Activated CD4-positive, alpha-beta T cell treated with anti-CD3 and anti-CD28 coated beads for 36 hours (primary cell): ENCODE measurements around the gene OR2B2. TPM values are rescaled to one million over a fixed set of nuclear protein-coding genes. Genes with fewer than 3 reads are reported as not detected.

Source experiments
- ATAC-seq: fragments of 200-7000 bp; cut with Tn5 transposase; one replicate; pipeline ENCODE4 v1.10.0; 2021; ENCODE audit warnings: mild to moderate bottlenecking, moderate library complexity
- CTCF ChIA-PET: fragments of 350-600 bp; sonication (Branson Sonifier 250); formaldehyde crosslinking; loops from one replicate; lab custom pipeline; 2021; ENCODE audit warnings: antibody characterized with exemption; lab: Charles Lee
- POLR2A ChIA-PET: fragments of 350-600 bp; sonication (Branson Sonifier 250); formaldehyde crosslinking; loops from one replicate; lab custom pipeline; 2021; ENCODE audit warnings: antibody characterized with exemption, inconsistent platforms; lab: Charles Lee
- DNase-seq: peaks from one replicate; pipeline ENCODE4 v3.0.0-alpha.2; 2020
- H3K27ac Mint-ChIP-seq: one replicate; pipeline ENCODE4 v1.8.0; 2021; ENCODE audit warnings: mixed read lengths
- H3K27me3 Mint-ChIP-seq: one replicate; pipeline ENCODE4 v1.8.0; 2021; ENCODE audit warnings: mixed read lengths
- H3K36me3 Mint-ChIP-seq: one replicate; pipeline ENCODE4 v1.8.0; 2021; ENCODE audit warnings: low read depth, mixed read lengths
- H3K4me1 Mint-ChIP-seq: one replicate; pipeline ENCODE4 v1.8.0; 2021; ENCODE audit warnings: mixed read lengths
- H3K4me3 Mint-ChIP-seq: one replicate; pipeline ENCODE4 v1.8.0; 2021; ENCODE audit warnings: mild to moderate bottlenecking, moderate library complexity, mixed read lengths
- H3K9me3 Mint-ChIP-seq: one replicate; pipeline ENCODE4 v1.8.0; 2021; ENCODE audit warnings: low read depth, mixed read lengths
- intact Hi-C, 2 experiments: fragments of 100-400 bp; cut with DNase I in 1 of 2; cut with micrococcal nuclease in 1 of 2; formaldehyde crosslinking; loops; one replicate each; pipeline versions ENCODE4 v1.14.2 to v1.15.1; 2022 to 2024; cut with DNase I, micrococcal nuclease
- total RNA-seq, 2 experiments: library from RNA; stranded (reverse); gene quantifications; one replicate each; pipeline ENCODE4 v1.2.3, GENCODE V29; 2021

Gene OR2B2
- total RNA-seq, 2 experiments from 2014 or later = not detected

DNA sequence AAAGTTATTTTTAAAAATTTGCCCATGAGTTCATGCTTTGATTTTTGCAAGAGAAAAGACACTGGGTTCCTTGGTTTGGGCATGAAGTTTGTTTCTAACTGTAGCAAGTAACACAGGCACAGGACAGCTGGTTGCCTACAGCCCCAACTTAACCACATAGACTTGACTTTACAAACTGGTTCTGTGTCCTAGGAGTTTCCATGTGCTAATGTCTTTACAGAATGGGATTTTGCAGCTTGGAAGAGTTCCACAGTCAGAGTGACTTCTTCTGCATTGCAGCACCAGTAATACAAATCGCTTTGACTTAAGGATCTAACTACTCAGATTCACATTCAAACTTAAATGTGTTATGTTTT lies 44.3 kb downstream of the OR2B2 start:
- CTCF ChIA-PET = interaction anchor here (0.6 to 5.3 kb wide), 8 partner anchors 12 to 1394 kb away, joined by 3 to 56 read pairs (median 3); a partner anchor contains a TSS

DNA sequence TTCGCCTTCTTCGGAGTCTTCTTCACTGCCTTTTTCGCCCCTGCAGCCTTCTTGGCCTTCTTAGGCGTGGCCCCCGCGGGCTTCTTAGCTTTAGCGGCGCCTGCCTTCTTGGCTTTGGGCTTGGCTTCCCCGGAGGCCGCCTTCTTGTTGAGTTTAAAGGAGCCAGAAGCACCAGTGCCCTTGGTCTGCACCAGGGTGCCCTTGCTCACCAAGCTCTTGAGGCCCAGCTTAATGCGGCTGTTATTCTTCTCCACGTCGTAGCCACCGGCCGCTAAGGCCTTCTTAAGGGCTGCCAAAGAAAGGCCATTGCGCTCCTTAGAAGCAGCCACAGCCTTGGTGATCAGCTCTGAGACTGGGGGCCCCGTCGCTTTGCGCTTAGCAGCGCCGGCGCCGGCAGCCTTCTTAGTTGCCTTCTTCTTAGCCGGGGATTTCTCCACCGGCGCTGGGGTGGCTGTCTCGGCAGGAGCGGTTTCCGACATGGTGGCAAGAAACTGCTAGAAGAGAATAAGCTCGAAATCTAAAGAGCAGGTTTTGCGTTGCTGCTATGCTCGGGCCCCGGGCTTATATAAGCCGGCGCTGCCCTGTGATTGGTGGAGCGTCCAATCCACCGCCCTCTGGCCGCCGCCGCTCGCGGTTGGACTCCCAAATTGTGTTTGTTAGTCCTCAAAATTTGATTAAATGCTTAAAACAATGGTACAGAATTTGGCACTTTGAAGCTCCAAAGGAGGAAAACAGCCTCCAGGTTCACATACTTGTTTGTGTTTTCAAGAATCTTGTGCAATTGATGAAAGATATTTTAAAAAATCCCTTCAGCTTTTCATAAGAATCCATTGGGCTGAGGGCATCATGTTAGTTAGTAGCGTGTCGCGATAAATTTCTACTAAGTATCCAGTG lies 44.9 kb downstream of the OR2B2 start:
- CTCF ChIA-PET = interaction anchor here (0.6 to 5.3 kb wide), 10 partner anchors 13 to 1394 kb away, joined by 3 to 56 read pairs (median 4); a partner anchor contains a TSS
- peaks cover 13% of the 10 kb centered on the region for H3K36me3 Mint-ChIP-seq
- H3K27ac Mint-ChIP-seq = peak overlapping the region; percentile 99
- POLR2A ChIA-PET = interaction anchor here (0.6 to 11.8 kb wide), 22 partner anchors 9 to 1841 kb away, joined by 3 to 775 read pairs (median 6); a partner anchor contains a TSS
- peaks cover 53% of the 10 kb centered on the region for H3K4me1 Mint-ChIP-seq
- no peaks in the 10 kb centered on the region for H3K27me3 Mint-ChIP-seq
- no peaks in the 10 kb centered on the region for H3K9me3 Mint-ChIP-seq
- ATAC-seq = peak; percentile 39
- intact Hi-C loops = loop anchor here (1.0 to 10.0 kb wide), 6 partner anchors 26 to 1825 kb away; a partner anchor contains a TSS
- DNase-seq = peak; percentile 91
- H3K4me3 Mint-ChIP-seq = peak overlapping the region; percentile 94

More for the DNA sequence above, 44.3 kb downstream of the OR2B2 start:
- H3K27ac Mint-ChIP-seq = peak overlapping the region; percentile 99
- intact Hi-C loops = loop anchor here (1.0 to 10.0 kb wide), 6 partner anchors 25 to 1826 kb away; a partner anchor contains a TSS
- H3K9me3 Mint-ChIP-seq = no peaks in the 10 kb centered on the region
- DNase-seq (no peak), ATAC-seq (no peak)
- no peaks in the 10 kb centered on the region for H3K27me3 Mint-ChIP-seq
- peaks cover 13% of the 10 kb centered on the region for H3K36me3 Mint-ChIP-seq
- peaks cover 54% of the 10 kb centered on the region for H3K4me1 Mint-ChIP-seq
- peak overlapping the region; percentile 94 for H3K4me3 Mint-ChIP-seq
- POLR2A ChIA-PET = interaction anchor here (0.6 to 11.8 kb wide), 16 partner anchors 9 to 1842 kb away, joined by 3 to 775 read pairs (median 22); a partner anchor contains a TSS

DNA sequence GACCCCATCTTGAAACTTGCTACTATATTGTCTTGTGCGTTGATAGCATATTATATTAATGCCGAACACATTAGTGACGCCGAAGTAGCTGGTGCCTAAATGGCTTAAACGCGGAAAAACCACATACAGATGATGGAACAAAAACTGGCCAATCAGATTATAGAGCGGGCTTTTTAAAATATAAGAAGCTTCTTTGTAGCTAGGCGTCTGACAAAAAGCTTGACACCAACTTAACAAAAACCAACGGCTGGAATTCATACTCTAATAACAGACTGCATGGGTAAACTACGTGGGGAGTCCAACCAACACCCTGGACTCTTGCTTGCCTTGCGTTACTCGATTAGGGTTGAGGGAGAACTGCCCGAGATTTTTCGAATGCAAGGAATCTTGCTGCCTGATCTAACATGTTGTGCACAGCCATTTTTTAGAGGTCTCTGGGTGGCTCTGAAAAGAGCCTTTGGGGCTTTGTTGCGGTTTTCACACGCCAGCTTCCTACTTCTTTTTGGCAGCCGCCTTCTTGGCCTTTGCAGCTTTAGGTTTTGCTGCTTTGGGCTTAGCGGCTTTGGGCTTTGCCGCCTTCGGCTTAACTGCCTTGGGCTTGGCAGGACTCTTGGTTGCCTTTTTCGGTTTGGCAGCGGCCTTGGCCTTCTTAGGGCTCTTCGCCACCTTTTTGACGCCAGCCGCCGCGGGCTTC lies 45.7 kb downstream of the OR2B2 start:
- H3K36me3 Mint-ChIP-seq = peaks cover 13% of the 10 kb centered on the region
- CTCF ChIA-PET = interaction anchor here (0.7 to 5.3 kb wide), 8 partner anchors 23 to 56 kb away, joined by 3 to 56 read pairs (median 8); a partner anchor contains a TSS
- peaks cover 50% of the 10 kb centered on the region for H3K4me1 Mint-ChIP-seq
- no peaks in the 10 kb centered on the region for H3K27me3 Mint-ChIP-seq
- POLR2A ChIA-PET = interaction anchor here (0.7 to 11.8 kb wide), 26 partner anchors 11 to 1823 kb away, joined by 3 to 775 read pairs (median 6); partner anchors contain the start of gene ZSCAN23
- H3K4me3 Mint-ChIP-seq = peak overlapping the region; percentile 94
- H3K9me3 Mint-ChIP-seq = no peaks in the 10 kb centered on the region
- peak overlapping the region; percentile 99 for H3K27ac Mint-ChIP-seq
- intact Hi-C loops = loop anchor here (1.0 to 10.0 kb wide), 8 partner anchors 24 to 1824 kb away; a partner anchor contains a TSS
- peak; percentile 79 for DNase-seq
- ATAC-seq = peak; percentile 20

DNA sequence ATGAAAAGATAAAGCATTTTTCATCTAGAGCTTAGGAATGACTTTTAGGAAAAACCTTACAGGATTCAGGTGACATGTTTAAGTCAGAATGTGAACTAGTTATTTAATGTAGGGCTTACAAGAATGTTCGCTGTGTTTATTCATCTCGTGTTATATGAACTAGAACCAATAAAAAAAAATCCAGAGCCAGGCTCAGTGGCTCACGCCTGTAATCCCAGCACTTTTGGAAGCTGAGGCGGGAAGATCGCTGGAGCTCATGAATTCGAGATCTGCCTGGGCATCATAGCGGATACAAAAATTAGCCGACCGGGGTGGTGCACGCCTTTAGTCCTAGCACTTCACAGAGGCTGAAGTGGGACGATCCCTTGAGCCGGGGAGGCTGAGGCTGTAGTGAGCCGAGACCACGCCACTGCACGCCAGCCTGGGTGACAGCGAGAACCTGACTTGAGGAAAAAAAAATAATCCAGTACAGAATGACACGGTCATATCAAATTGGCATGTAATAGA lies 46.3 kb downstream of the OR2B2 start:
- H3K9me3 Mint-ChIP-seq = no peaks in the 10 kb centered on the region
- peaks cover 13% of the 10 kb centered on the region for H3K36me3 Mint-ChIP-seq
- DNase-seq (peak; percentile 73), ATAC-seq (peak; percentile 23)
- H3K4me3 Mint-ChIP-seq = peak overlapping the region; percentile 94
- peaks cover 44% of the 10 kb centered on the region for H3K4me1 Mint-ChIP-seq
- peak overlapping the region; percentile 99 for H3K27ac Mint-ChIP-seq
- intact Hi-C loops = loop anchor here (1.0 to 10.0 kb wide), 11 partner anchors 24 to 1824 kb away; a partner anchor contains a TSS
- H3K27me3 Mint-ChIP-seq = no peaks in the 10 kb centered on the region
- ChIA-PET CTCF (interaction anchor here (0.7 to 5.3 kb wide), 9 partner anchors 24 to 56 kb away, joined by 3 to 56 read pairs (median 5); a partner anchor contains a TSS), POLR2A (interaction anchor here (0.5 to 11.8 kb wide), 28 partner anchors 8 to 1834 kb away, joined by 3 to 775 read pairs (median 7); partner anchors contain the start of gene ZSCAN23)

DNA sequence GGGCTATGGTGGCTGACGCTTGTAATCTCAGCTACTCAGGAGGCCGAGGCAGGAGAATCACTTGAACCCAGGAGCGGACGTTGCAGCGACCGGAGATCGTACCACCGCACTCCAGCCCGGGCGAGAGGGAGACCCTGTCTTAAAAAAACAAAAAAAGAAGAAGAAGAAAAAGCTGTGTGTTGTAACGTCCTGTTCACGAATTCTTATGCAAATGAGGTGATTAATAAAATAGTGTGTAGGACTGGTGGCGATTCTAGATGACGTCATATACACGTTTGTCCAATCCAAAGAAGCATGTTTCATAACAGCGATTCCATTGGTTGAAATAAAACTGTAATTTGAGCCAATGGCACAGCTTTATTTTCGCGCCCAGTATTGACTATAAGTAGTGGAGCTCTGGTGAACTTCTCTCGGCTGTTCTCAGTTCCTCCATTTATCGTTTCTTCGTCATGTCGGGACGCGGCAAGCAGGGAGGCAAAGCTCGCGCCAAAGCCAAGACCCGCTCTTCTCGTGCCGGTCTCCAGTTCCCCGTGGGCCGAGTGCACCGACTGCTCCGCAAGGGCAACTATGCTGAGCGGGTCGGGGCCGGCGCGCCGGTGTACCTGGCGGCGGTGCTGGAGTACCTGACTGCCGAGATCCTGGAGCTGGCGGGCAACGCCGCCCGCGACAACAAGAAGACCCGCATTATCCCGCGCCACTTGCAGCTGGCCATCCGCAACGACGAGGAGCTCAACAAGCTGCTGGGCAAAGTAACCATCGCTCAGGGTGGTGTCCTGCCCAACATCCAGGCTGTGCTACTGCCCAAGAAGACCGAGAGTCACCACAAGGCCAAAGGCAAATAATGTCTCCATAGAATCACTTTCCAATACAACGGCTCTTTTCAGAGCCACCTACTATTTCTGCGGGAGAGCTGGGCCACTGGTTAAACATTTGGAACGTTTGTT lies 47.0 kb downstream of the OR2B2 start:
- ATAC-seq = peak; percentile 57
- H3K4me1 Mint-ChIP-seq = peaks cover 40% of the 10 kb centered on the region
- no peaks in the 10 kb centered on the region for H3K9me3 Mint-ChIP-seq
- no peaks in the 10 kb centered on the region for H3K27me3 Mint-ChIP-seq
- peak overlapping the region; percentile 94 for H3K4me3 Mint-ChIP-seq
- peak; percentile 86 for DNase-seq
- CTCF ChIA-PET = interaction anchor here (0.7 to 5.3 kb wide), 8 partner anchors 9 to 55 kb away, joined by 3 to 56 read pairs (median 5); a partner anchor contains a TSS
- peak overlapping the region; percentile 99 for H3K27ac Mint-ChIP-seq
- H3K36me3 Mint-ChIP-seq = peaks cover 13% of the 10 kb centered on the region
- POLR2A ChIA-PET = interaction anchor here (0.5 to 11.8 kb wide), 27 partner anchors 9 to 1833 kb away, joined by 3 to 775 read pairs (median 7); a partner anchor contains a TSS
- intact Hi-C loops = loop anchor here (1.0 to 10.0 kb wide), 8 partner anchors 27 to 1823 kb away; a partner anchor contains a TSS

DNA sequence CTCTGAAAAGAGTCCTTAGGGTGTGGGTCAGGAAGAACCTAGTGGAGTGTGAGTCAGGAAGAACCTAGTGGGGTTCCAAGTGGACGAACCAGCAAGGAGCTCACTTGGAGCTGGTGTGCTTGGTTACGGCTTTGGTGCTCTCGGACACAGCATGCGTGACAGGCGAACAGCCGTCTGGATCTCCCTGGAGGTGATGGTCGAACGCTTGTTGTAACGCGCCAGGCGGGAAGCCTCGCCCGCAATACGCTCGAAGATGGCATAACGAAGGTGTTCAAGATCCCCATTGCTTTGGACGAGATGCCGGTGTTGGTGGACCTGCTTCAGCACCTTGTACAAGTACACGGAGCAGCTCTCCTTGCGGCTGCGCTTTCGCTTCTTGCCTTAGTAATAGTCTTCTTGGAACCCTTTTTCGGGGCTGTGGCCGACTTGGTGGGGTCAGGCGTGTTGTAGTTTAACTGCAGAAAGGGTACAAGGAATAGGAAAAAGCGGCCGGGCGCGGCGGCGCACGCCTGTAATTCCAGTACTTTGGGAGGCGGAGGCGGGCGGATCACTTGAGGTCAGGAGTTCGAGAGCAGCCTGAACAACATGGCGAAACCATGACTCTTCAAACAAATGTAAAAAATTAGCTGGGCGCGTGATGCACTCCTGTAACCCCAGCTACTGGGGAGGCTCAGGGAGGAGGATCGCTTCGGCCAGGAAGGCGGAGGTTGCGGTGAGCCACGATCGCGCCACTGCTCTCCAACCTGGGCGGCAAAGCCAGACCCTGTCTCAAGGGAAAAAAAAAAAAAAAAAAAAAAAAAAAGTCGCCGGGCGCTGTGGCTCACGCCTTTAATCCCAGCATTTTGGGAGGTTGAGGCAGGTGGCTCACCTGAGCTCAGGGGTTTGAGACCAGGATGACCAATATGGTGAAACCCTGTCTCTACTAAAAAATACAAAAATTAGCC lies 48.0 kb downstream of the OR2B2 start:
- no peaks in the 10 kb centered on the region for H3K27me3 Mint-ChIP-seq
- no peaks in the 10 kb centered on the region for H3K9me3 Mint-ChIP-seq
- DNase-seq = peak; percentile 63

DNA sequence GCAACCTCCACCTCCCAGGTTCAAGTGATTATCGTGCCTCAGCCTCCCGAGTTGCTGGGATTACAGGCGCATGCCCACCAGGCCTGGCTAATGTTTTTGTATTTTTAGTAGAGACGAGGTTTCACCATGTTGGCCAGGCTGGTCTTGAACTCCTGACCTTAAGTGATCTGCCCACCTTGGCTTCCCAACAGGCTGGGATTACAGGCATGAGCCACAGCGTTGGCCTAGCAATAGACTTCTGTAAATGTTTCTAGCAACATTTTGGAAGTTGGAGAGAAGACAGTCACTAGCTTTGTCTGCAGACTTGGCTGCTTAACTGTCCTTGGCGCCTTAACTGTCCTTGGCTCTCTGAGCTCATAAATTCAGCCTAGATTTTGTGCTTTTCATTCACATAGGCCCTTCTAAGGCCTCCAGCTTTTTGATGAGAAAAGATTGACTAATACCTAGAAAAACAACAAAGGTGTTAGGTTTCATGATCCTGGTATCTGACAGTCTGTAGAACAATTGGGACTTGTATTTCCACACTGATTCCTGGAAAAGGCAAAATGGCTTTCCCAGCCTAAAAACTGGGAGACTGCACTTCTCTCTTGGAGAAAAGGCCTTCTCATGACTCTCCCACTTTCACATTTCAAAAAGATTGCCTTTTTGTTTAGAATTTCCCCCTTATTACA lies 49.7 kb downstream of the OR2B2 start:
- Mint-ChIP-seq H3K27ac (no peak overlapping the region), H3K4me3 (no peak overlapping the region), H3K4me1 (peaks cover 31% of the 10 kb centered on the region), H3K9me3 (no peaks in the 10 kb centered on the region), H3K36me3 (peaks cover 13% of the 10 kb centered on the region), H3K27me3 (no peaks in the 10 kb centered on the region)
- ChIA-PET CTCF (interaction anchor here (0.8 to 1.5 kb wide), 2 partner anchors 11 to 1725 kb away, joined by 3 to 4 read pairs; no protein-coding TSS in a partner anchor), POLR2A (interaction anchor here (0.5 kb wide), 1 partner anchor 38 kb away, joined by 3 read pairs; no protein-coding TSS in a partner anchor)
- DNase-seq (no peak), ATAC-seq (no peak)
- intact Hi-C loops = loop anchor here in 1 of 2 experiments (10.0 kb wide), 1 partner anchor 1002 kb away; no protein-coding TSS in a partner anchor

More for the DNA sequence above, 48.0 kb downstream of the OR2B2 start:
- H3K27ac Mint-ChIP-seq = peak overlapping the region; percentile 99
- peaks cover 40% of the 10 kb centered on the region for H3K4me1 Mint-ChIP-seq
- H3K36me3 Mint-ChIP-seq = peaks cover 13% of the 10 kb centered on the region
- CTCF ChIA-PET = interaction anchor here (0.7 to 5.3 kb wide), 6 partner anchors 9 to 54 kb away, joined by 3 to 56 read pairs (median 9); a partner anchor contains a TSS
- no peak for ATAC-seq
- POLR2A ChIA-PET = interaction anchor here (0.6 to 11.8 kb wide), 22 partner anchors 9 to 1832 kb away, joined by 3 to 775 read pairs (median 8); a partner anchor contains a TSS
- intact Hi-C loops = loop anchor here in 1 of 2 experiments (2.0 to 10.0 kb wide), 2 partner anchors 1001 to 1665 kb away; a partner anchor contains a TSS
- peak overlapping the region; percentile 94 for H3K4me3 Mint-ChIP-seq

DNA sequence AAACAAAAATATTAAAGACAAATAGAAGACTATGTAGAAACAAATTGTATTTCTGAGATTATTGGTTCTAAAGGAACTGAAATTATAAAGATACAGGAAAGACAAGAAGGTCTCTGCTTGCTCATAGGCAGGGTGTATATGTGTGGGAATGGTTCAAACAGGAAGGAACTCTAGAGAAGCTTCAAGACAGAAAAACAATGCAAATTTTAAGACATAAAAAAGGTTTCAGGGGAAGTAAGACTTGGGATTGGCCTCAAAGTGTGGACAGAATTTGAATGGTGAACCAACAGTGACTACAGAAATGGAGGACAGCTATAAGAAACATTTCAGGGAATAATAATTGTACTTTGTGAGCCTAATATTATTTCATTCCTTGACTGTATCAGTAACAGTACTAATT lies 50.3 kb downstream of the OR2B2 start:
- ChIA-PET POLR2A (interaction anchor here (0.5 kb wide), 1 partner anchor 39 kb away, joined by 3 read pairs; no protein-coding TSS in a partner anchor), CTCF (interaction anchor here (1.5 kb wide), 1 partner anchor 10 kb away, joined by 4 read pairs; no protein-coding TSS in a partner anchor)
- intact Hi-C loops = loop anchor here in 1 of 2 experiments (10.0 kb wide), 1 partner anchor 1003 kb away; no protein-coding TSS in a partner anchor
- H3K36me3 Mint-ChIP-seq = peaks cover 13% of the 10 kb centered on the region
- no peak overlapping the region for H3K4me3 Mint-ChIP-seq
- no peaks in the 10 kb centered on the region for H3K27me3 Mint-ChIP-seq
- no peaks in the 10 kb centered on the region for H3K9me3 Mint-ChIP-seq
- DNase-seq (no peak), ATAC-seq (no peak)
- H3K4me1 Mint-ChIP-seq = peaks cover 27% of the 10 kb centered on the region
- H3K27ac Mint-ChIP-seq = no peak overlapping the region
